SK-N-SH (cell line): ENCODE results near the gene ZIC1.

ENCODE experiments used
- CTCF ChIP-seq: fragments of 200-600 bp; sonication (generic); IDR thresholded peaks from 2 replicates; pipeline ENCODE4 v1.6.1; 2017; ENCODE audit warnings: antibody characterized with exemption, mild to moderate bottlenecking, moderate library complexity
- EZH2phosphoT487 ChIP-seq: fragments of 200-600 bp; sonication (generic); IDR thresholded peaks from 2 replicates; pipeline ENCODE4 v1.6.1; 2017; ENCODE audit warnings: low read depth, mixed run types, mild to moderate bottlenecking, antibody characterized with exemption, moderate library complexity, borderline replicate concordance
- GABPA ChIP-seq: IDR thresholded peaks from 2 replicates; pipeline ENCODE4 v1.4.0; 2012; ENCODE audit warnings: low read depth, mild to moderate bottlenecking
- GATA2 ChIP-seq: sonication (generic); formaldehyde crosslinking; IDR thresholded peaks from 2 replicates; pipeline ENCODE4 v1.5.0; 2020; ENCODE audit warnings: mild to moderate bottlenecking, missing genetic modification reagents
- IRF3 ChIP-seq: fragments of 150-350 bp; IDR thresholded peaks from 2 replicates; pipeline ENCODE4 v1.6.1; 2016; ENCODE audit warnings: mild to moderate bottlenecking, low read depth, low read length
- POLR2AphosphoS5 ChIP-seq: IDR thresholded peaks from 2 replicates; pipeline ENCODE4 v1.6.1; 2012; ENCODE audit warnings: low read depth, low read length
- RXRA ChIP-seq: IDR thresholded peaks from 2 replicates; pipeline ENCODE4 v1.4.0; 2012; ENCODE audit warnings: low read depth, mild to moderate bottlenecking, borderline replicate concordance
- TEAD4 ChIP-seq: IDR thresholded peaks from 2 replicates; pipeline ENCODE4 v1.4.0; 2012; ENCODE audit warnings: mild to moderate bottlenecking, borderline replicate concordance; ENCODE audit not compliant: insufficient read depth
- YY1 ChIP-seq: IDR thresholded peaks from 2 replicates; pipeline ENCODE4 v1.4.0; 2012; ENCODE audit warnings: low read depth, mild to moderate bottlenecking

GRCh38 chr3:147381596-147381995 is 27.6 kb upstream of the ZIC1 start:
- TF ChIP-seq IRF3 (no peak), GABPA (no peak), YY1 (no peak), CTCF (no peak), RXRA (no peak), POLR2AphosphoS5 (no peak), TEAD4 (no peak), GATA2 (CRISPR knock-in tag) (no peak), EZH2phosphoT487 (no peak)
